HCT116 (cell line): Measurements from ENCODE around the gene BRD2.

Source experiments
- CEBPB ChIP-seq: IDR thresholded peaks from 2 replicates; pipeline ENCODE4 v1.6.1; 2012; ENCODE audit warnings: low read depth
- EGR1 ChIP-seq: IDR thresholded peaks from 2 replicates; pipeline ENCODE4 v1.6.1; 2012; ENCODE audit warnings: low read depth
- EZH2 ChIP-seq: fragments of 200-600 bp; sonication (generic); IDR thresholded peaks from 2 replicates; pipeline ENCODE4 v1.6.1; 2017; ENCODE audit warnings: antibody characterized with exemption, mixed run types
- MAX ChIP-seq: IDR thresholded peaks from 2 replicates; pipeline ENCODE4 v1.6.1; 2012
- POLR2A ChIP-seq: IDR thresholded peaks from 2 replicates; pipeline ENCODE4 v1.7.0; 2011; ENCODE audit warnings: borderline replicate concordance; ENCODE audit not compliant: insufficient read depth, insufficient read length; ENCODE audit errors: extremely low read depth
- SP1 ChIP-seq: IDR thresholded peaks from 2 replicates; pipeline ENCODE4 v1.6.1; 2012; ENCODE audit warnings: low read depth
- SRF ChIP-seq: IDR thresholded peaks from 2 replicates; pipeline ENCODE4 v1.6.1; 2012; ENCODE audit warnings: low read depth
- YY1 ChIP-seq: IDR thresholded peaks from 2 replicates; pipeline ENCODE4 v1.6.1; 2011; ENCODE audit warnings: low read length, low read depth, moderate library complexity, mild to moderate bottlenecking; ENCODE audit not compliant: insufficient replicate concordance; ENCODE audit errors: extremely low read depth
- ZBTB33 ChIP-seq: IDR thresholded peaks from 2 replicates; pipeline ENCODE4 v1.6.1; 2011; ENCODE audit warnings: mild to moderate bottlenecking, low read length, moderate library complexity; ENCODE audit not compliant: insufficient replicate concordance; ENCODE audit errors: extremely low read depth
- ZFX ChIP-seq: fragments of 450-650 bp; IDR thresholded peaks from 2 replicates; pipeline ENCODE4 v1.6.1; 2017
- TF ChIP-seq, protein P1 (sequence below), 3 experiments: fragments of 200-600 bp in 1 of 3; sonication (generic) in 1 of 3; IDR thresholded peaks in 2 of 3; conservative IDR thresholded peaks in 1 of 3; 2 replicates each; pipeline ENCODE4 v1.5.1; 2012 to 2017; ENCODE audit warnings: low read depth in 2 of 3, low read length in 2 of 3, antibody characterized with exemption in 1 of 3, borderline replicate concordance in 1 of 3, control low read depth in 1 of 3, mild to moderate bottlenecking in 1 of 3, mixed read lengths in 1 of 3, mixed run types in 1 of 3, moderate library complexity in 1 of 3; ENCODE audit not compliant: insufficient read depth in 1 of 3
- TF ChIP-seq, protein P2 (sequence below): IDR thresholded peaks from 2 replicates; pipeline ENCODE4 v1.6.1; 2012

GRCh38 chr6:32946893-32947292 lies 21.5 kb upstream of the BRD2 start:
- no peak for TF ChIP-seq ZFX
- TF ChIP-seq, protein P1, sequence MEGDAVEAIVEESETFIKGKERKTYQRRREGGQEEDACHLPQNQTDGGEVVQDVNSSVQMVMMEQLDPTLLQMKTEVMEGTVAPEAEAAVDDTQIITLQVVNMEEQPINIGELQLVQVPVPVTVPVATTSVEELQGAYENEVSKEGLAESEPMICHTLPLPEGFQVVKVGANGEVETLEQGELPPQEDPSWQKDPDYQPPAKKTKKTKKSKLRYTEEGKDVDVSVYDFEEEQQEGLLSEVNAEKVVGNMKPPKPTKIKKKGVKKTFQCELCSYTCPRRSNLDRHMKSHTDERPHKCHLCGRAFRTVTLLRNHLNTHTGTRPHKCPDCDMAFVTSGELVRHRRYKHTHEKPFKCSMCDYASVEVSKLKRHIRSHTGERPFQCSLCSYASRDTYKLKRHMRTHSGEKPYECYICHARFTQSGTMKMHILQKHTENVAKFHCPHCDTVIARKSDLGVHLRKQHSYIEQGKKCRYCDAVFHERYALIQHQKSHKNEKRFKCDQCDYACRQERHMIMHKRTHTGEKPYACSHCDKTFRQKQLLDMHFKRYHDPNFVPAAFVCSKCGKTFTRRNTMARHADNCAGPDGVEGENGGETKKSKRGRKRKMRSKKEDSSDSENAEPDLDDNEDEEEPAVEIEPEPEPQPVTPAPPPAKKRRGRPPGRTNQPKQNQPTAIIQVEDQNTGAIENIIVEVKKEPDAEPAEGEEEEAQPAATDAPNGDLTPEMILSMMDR (IDR thresholded peaks at IDR 0.05 in 2 of 3, conservative IDR thresholded peaks at IDR 0.05 in 1 of 3; ENCODE audit: borderline replicate concordance in 1 of 3, insufficient read depth in 1 of 3, low read depth in 2 of 3, low read length in 2 of 3), result no peak
- no peak for TF ChIP-seq CEBPB
- no peak for TF ChIP-seq YY1
- TF ChIP-seq EGR1, result no peak
- no peak for TF ChIP-seq POLR2A
- TF ChIP-seq EZH2, result no peak
- TF ChIP-seq MAX, result no peak
- no peak for TF ChIP-seq SRF
- TF ChIP-seq, protein P2, sequence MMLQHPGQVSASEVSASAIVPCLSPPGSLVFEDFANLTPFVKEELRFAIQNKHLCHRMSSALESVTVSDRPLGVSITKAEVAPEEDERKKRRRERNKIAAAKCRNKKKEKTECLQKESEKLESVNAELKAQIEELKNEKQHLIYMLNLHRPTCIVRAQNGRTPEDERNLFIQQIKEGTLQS, result no peak
- TF ChIP-seq SP1, result no peak
- TF ChIP-seq ZBTB33, result no peak
